Naive thymus-derived CD4-positive, alpha-beta T cell (primary cell): ENCODE measurements around the gene FRAT2. TPM values are rescaled to one million over a fixed set of nuclear protein-coding genes. Genes with fewer than 3 reads are reported as not detected.
"Not testable (repeated sequence)": the region's sequence is repeated elsewhere in the genome, so short reads cannot be mapped to it uniquely, and the experiment has no call there.

Experiments used
- ATAC-seq: fragments of 150-1000 bp; cut with Tn5 transposase; 2 replicates; pipeline ENCODE4 v1.10.0; 2021; ENCODE audit warnings: mild to moderate bottlenecking, moderate library complexity
- CTCF ChIA-PET: fragments of 350-600 bp; sonication (Branson Sonifier 250); formaldehyde crosslinking; loops from one replicate; lab custom pipeline; 2021; ENCODE audit warnings: antibody characterized with exemption; lab: Charles Lee
- POLR2A ChIA-PET: fragments of 350-600 bp; sonication (Branson Sonifier 250); formaldehyde crosslinking; loops from one replicate; lab custom pipeline; 2021; ENCODE audit warnings: antibody characterized with exemption, inconsistent platforms; lab: Charles Lee
- DNase-seq, 9 donors: peaks; one replicate each; pipeline versions ENCODE4 v3.0.0 to v3.0.0-alpha.2; 2020 to 2022; ENCODE audit warnings: mixed read lengths in 1 of 9
- H3K27ac ChIP-seq: one replicate; pipeline ENCODE4 v1.7.0; 2013; ENCODE audit warnings: mild to moderate bottlenecking, low read depth, low read length, moderate library complexity
- H3K27me3 ChIP-seq, 2 donors: one replicate each; pipeline ENCODE4 v1.7.0; 2013; ENCODE audit warnings: low read length in 2 of 2, mild to moderate bottlenecking in 2 of 2, moderate library complexity in 2 of 2; ENCODE audit not compliant: control insufficient read depth in 2 of 2, insufficient read depth in 2 of 2
- H3K36me3 ChIP-seq, 3 experiments: 1 replicate in 2 of 3; 2 replicates in 1 of 3; pipeline ENCODE4 v1.7.0; 2013; ENCODE audit warnings: low read length in 3 of 3, mild to moderate bottlenecking in 3 of 3, moderate library complexity in 1 of 3; ENCODE audit not compliant: insufficient read depth in 3 of 3, control insufficient read depth in 2 of 3
- H3K4me1 ChIP-seq, 2 donors: one replicate each; pipeline ENCODE4 v1.7.0; 2013; ENCODE audit warnings: low read length in 2 of 2, mild to moderate bottlenecking in 2 of 2, moderate library complexity in 1 of 2; ENCODE audit not compliant: control insufficient read depth in 2 of 2, insufficient read depth in 2 of 2
- H3K4me3 ChIP-seq: 2 replicates; pipeline ENCODE4 v1.7.0; 2013; ENCODE audit warnings: mild to moderate bottlenecking, low read length
- H3K9me3 ChIP-seq, 3 experiments: 1 replicate in 2 of 3; 2 replicates in 1 of 3; pipeline ENCODE4 v1.7.0; 2013; ENCODE audit warnings: low read length in 3 of 3; ENCODE audit not compliant: control insufficient read depth in 2 of 3
- H3K27ac Mint-ChIP-seq, 9 donors: one replicate each; pipeline ENCODE4 v1.8.0; 2020 to 2022; ENCODE audit warnings: mixed read lengths in 9 of 9, mild to moderate bottlenecking in 8 of 9, moderate library complexity in 5 of 9, inconsistent platforms in 2 of 9
- H3K27me3 Mint-ChIP-seq, 5 donors: one replicate each; pipeline ENCODE4 v1.8.0; 2021 to 2022; ENCODE audit warnings: mixed read lengths in 5 of 5, mild to moderate bottlenecking in 1 of 5
- H3K36me3 Mint-ChIP-seq, 5 donors: one replicate each; pipeline ENCODE4 v1.8.0; 2020 to 2022; ENCODE audit warnings: mixed read lengths in 5 of 5, mild to moderate bottlenecking in 3 of 5, inconsistent platforms in 1 of 5
- H3K4me1 Mint-ChIP-seq, 7 donors: one replicate each; pipeline ENCODE4 v1.8.0; 2020 to 2022; ENCODE audit warnings: mixed read lengths in 7 of 7, mild to moderate bottlenecking in 3 of 7, inconsistent platforms in 1 of 7
- H3K4me3 Mint-ChIP-seq, 10 donors: one replicate each; pipeline ENCODE4 v1.8.0; 2020 to 2022; ENCODE audit warnings: mild to moderate bottlenecking in 10 of 10, mixed read lengths in 10 of 10, moderate library complexity in 6 of 10, inconsistent platforms in 2 of 10
- H3K9me3 Mint-ChIP-seq, 11 donors: one replicate each; pipeline ENCODE4 v1.8.0; 2020 to 2022; ENCODE audit warnings: mixed read lengths in 11 of 11, mild to moderate bottlenecking in 4 of 11, inconsistent platforms in 1 of 11, moderate library complexity in 1 of 11
- intact Hi-C, 2 donors: fragments of 100-400 bp; cut with micrococcal nuclease; formaldehyde crosslinking; loops; one replicate each; pipeline ENCODE4 v1.15.1; 2023
- polyA plus RNA-seq, 2 donors: library from polyadenylated mRNA; unstranded; fragments of 300-500 nt; fragmentation: Illumina TruSeq; gene quantifications; one replicate each; pipeline ENCODE4 v1.2.3, GENCODE V29; 2021
- total RNA-seq, 6 experiments: library from RNA in 5 of 6; stranded (reverse) in 5 of 6; gene quantifications; 1 replicate in 5 of 6; 2 replicates in 1 of 6; pipeline ENCODE4 v1.2.3 and lab custom pipeline; 2021 to 2026

Gene FRAT2
- total and polyA plus RNA-seq, 7 experiments from 2014 or later: 9.3 to 39.7 (median 27.2) TPM

- H3K4me3 Mint-ChIP-seq: peak within 1 kb of the TSS; percentile 83 to 97 (median 95)
- Histone ChIP-seq H3K36me3 (peaks cover 0 to 5% (median 0%) of the 10 kb centered on the region in 3 experiments), H3K4me1 (peaks cover 4 to 8% of the 10 kb centered on the region in 2 donors), H3K9me3 (no peaks in the 10 kb centered on the region), H3K27me3 (no peaks in the 10 kb centered on the region), H3K27ac (peak within 1 kb of the TSS; percentile 83), H3K4me3 (peak within 1 kb of the TSS; percentile 88)
- ATAC-seq: peak; percentile 100
- peaks cover 0 to 2% (median 0%) of the 10 kb centered on the region in 11 donors for H3K9me3 Mint-ChIP-seq
- ChIA-PET POLR2A (interaction anchor here (0.6 to 4.1 kb wide), 4 partner anchors 28 to 128 kb away, joined by 3 to 22 read pairs (median 8); partner anchors contain the start of genes FRAT1 and FRAT2), CTCF (interaction anchor here (0.7 to 1.6 kb wide), 4 partner anchors 14 to 109 kb away, joined by 3 to 5 read pairs (median 4); partner anchors contain the start of genes FRAT1 and RRP12)
- H3K36me3 Mint-ChIP-seq: peaks cover 0 to 3% (median under 1%) of the 10 kb centered on the region in 5 donors
- peaks cover 0 to 4% (median 0%) of the 10 kb centered on the region in 5 donors for H3K27me3 Mint-ChIP-seq
- peak; percentile 65 to 97 (median 95) for DNase-seq
- intact Hi-C loops: loop anchor here (1.0 to 2.0 kb wide), 11 partner anchors 13 to 395 kb away; partner anchors contain the start of genes FRAT1 (in 2 of the 2), FRAT2 (in 2 of the 2), MMS19 (in 2 of the 2) and MORN4 (in 2 of the 2)
- H3K4me1 Mint-ChIP-seq: peaks cover 17 to 26% (median 24%) of the 10 kb centered on the region in 7 donors
- H3K27ac Mint-ChIP-seq: peak within 1 kb of the TSS; percentile 32 to 98 (median 92)
These were observed 42.2 kb downstream of the FRAT2 start, which contains the start of gene ARHGAP19 for GRCh38 chr10:97292097-97292861. Gene ARHGAP19 (minus strand): TSS chr10:97292637. CDS start chr10:97292627, 10 bp downstream.

- DNase-seq: no peak
- peak overlapping the region; percentile 83 for H3K27ac ChIP-seq
- H3K27me3 ChIP-seq: no peaks in the 10 kb centered on the region
- Mint-ChIP-seq H3K27ac (peak overlapping the region; percentile 32 to 93 (median 86)), H3K27me3 (peaks cover 0 to 4% (median 0%) of the 10 kb centered on the region in 5 donors), H3K4me1 (peaks cover 18 to 26% (median 24%) of the 10 kb centered on the region in 7 donors), H3K36me3 (peaks cover 0 to 5% (median 3%) of the 10 kb centered on the region in 5 donors), H3K4me3 (peak overlapping the region; percentile 83 to 97 (median 95)), H3K9me3 (peaks cover 0 to 2% (median 0%) of the 10 kb centered on the region in 11 donors)
- POLR2A ChIA-PET: interaction anchor here (1.0 to 4.1 kb wide), 3 partner anchors 29 to 60 kb away, joined by 3 to 22 read pairs (median 13); partner anchors contain the start of genes FRAT1 and FRAT2
- no peaks in the 10 kb centered on the region for H3K9me3 ChIP-seq
- no peak for ATAC-seq
- H3K4me1 ChIP-seq: peaks cover 4 to 8% of the 10 kb centered on the region in 2 donors
- intact Hi-C loops: loop anchor here (1.0 to 2.0 kb wide), 11 partner anchors 13 to 396 kb away; partner anchors contain the start of genes FRAT1 (in 2 of the 2), FRAT2 (in 2 of the 2), MMS19 (in 2 of the 2) and MORN4 (in 2 of the 2)
- peaks cover 0 to 5% (median 0%) of the 10 kb centered on the region in 3 experiments for H3K36me3 ChIP-seq
- CTCF ChIA-PET: interaction anchor here (0.6 to 1.6 kb wide), 5 partner anchors 13 to 448 kb away, joined by 3 to 5 read pairs (median 3); partner anchors contain the start of genes FRAT1 and RRP12
- peak overlapping the region; percentile 88 for H3K4me3 ChIP-seq
These were observed 43.0 kb downstream of the FRAT2 start for GRCh38 chr10:97291357-97292096.

- ATAC-seq, H3K9me3 ChIP-seq, H3K4me3 ChIP-seq, DNase-seq, H3K4me1 ChIP-seq, H3K27ac ChIP-seq, intact Hi-C loops, H3K27me3 ChIP-seq, H3K36me3 ChIP-seq, H3K36me3 Mint-ChIP-seq, H3K27me3 Mint-ChIP-seq, H3K9me3 Mint-ChIP-seq: not testable (repeated sequence)
- H3K4me1 Mint-ChIP-seq: peaks cover 18 to 28% (median 24%) of the 10 kb centered on the region in 7 donors
- peak overlapping the region in 2 of 9 donors; percentile 23 to 79 for H3K27ac Mint-ChIP-seq
- peak overlapping the region in 9 of 10 donors; percentile 13 to 97 (median 61) for H3K4me3 Mint-ChIP-seq
- POLR2A ChIA-PET: interaction anchor here (1.0 to 2.5 kb wide), 3 partner anchors 29 to 61 kb away, joined by 3 to 13 read pairs (median 4); partner anchors contain the start of genes FRAT1 and FRAT2
- CTCF ChIA-PET: interaction anchor here (1.2 kb wide), 1 partner anchor 9 kb away, joined by 3 read pairs; no protein-coding TSS in a partner anchor
These were observed 43.8 kb downstream of the FRAT2 start for GRCh38 chr10:97290576-97291356.

- H3K36me3 ChIP-seq, H3K27ac Mint-ChIP-seq, H3K27me3 Mint-ChIP-seq, intact Hi-C loops, H3K4me3 ChIP-seq, H3K27ac ChIP-seq, DNase-seq, ATAC-seq, H3K27me3 ChIP-seq, H3K9me3 Mint-ChIP-seq, H3K4me1 ChIP-seq, H3K36me3 Mint-ChIP-seq, H3K9me3 ChIP-seq: not testable (repeated sequence)
- H3K4me3 Mint-ChIP-seq: peak overlapping the region in 1 of 10 donors; percentile 80
- ChIA-PET POLR2A (interaction anchor here (1.1 kb wide), 1 partner anchor 29 kb away, joined by 4 read pairs; the partner anchor contains the start of gene FRAT1), CTCF (interaction anchor here (0.7 to 1.2 kb wide), 2 partner anchors 9 to 12 kb away, joined by 3 read pairs; no protein-coding TSS in a partner anchor)
- H3K4me1 Mint-ChIP-seq: peaks cover 18 to 29% (median 24%) of the 10 kb centered on the region in 7 donors
These were observed 44.5 kb downstream of the FRAT2 start for GRCh38 chr10:97290076-97290475.
